Measurements from ENCODE around the gene PRKN.

DNA sequence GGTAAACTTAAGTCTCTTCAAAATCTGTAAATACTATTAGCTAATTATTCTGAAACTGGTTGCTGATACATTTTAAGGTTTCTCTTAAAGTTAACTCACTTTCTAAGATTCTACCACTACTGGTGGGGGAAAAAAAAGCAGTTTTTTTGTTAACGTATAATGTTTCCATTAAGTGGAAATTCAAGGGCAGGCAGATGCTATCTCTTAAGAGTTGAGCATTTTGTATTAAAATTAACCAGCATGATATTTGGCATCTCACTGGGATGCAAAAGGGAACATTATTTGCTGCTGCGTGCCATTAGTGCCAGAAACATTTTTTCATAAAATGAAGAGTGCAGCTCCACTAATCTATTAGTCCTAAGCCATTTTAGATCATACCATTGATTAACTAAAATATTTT lies 246.2 kb downstream of the PRKN start:
- TF ChIP-seq, protein P1, sequence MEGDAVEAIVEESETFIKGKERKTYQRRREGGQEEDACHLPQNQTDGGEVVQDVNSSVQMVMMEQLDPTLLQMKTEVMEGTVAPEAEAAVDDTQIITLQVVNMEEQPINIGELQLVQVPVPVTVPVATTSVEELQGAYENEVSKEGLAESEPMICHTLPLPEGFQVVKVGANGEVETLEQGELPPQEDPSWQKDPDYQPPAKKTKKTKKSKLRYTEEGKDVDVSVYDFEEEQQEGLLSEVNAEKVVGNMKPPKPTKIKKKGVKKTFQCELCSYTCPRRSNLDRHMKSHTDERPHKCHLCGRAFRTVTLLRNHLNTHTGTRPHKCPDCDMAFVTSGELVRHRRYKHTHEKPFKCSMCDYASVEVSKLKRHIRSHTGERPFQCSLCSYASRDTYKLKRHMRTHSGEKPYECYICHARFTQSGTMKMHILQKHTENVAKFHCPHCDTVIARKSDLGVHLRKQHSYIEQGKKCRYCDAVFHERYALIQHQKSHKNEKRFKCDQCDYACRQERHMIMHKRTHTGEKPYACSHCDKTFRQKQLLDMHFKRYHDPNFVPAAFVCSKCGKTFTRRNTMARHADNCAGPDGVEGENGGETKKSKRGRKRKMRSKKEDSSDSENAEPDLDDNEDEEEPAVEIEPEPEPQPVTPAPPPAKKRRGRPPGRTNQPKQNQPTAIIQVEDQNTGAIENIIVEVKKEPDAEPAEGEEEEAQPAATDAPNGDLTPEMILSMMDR (IDR thresholded peaks at IDR 0.05; ENCODE audit: insufficient read depth, low read depth, low read length) = no peak
- TF ChIP-seq EZH2 (IDR thresholded peaks at IDR 0.05; ENCODE audit: insufficient read depth, low read length) = no peak
